Brain pericyte (primary cell): ENCODE measurements around the gene C2orf76.
"Not testable (repeated sequence)": the region's sequence is repeated elsewhere in the genome, so short reads cannot be mapped to it uniquely, and the experiment has no call there.

Source experiments
- DNase-seq: peaks from one replicate; pipeline ENCODE4 v3.0.0-alpha.2; 2012; ENCODE audit warnings: low read depth, low spot score

C2orf76 gene

GRCh38 chr2:119377294-119377992, 10.8 kb upstream of the C2orf76 start:
- no peak for DNase-seq

GRCh38 chr2:119376810-119377209, 10.2 kb upstream of the C2orf76 start:
- DNase-seq, result no peak

- not testable (repeated sequence) for DNase-seq
These were observed 9.8 kb upstream of the C2orf76 start for GRCh38 chr2:119376406-119376805.

GRCh38 chr2:119373907-119374745, 7.5 kb upstream of the C2orf76 start:
- not testable (repeated sequence) for DNase-seq

- no peak for DNase-seq
These were observed 6.3 kb upstream of the C2orf76 start for GRCh38 chr2:119372778-119373568.

- DNase-seq, result no peak
These were observed 4.5 kb upstream of the C2orf76 start for GRCh38 chr2:119371111-119371510.

GRCh38 chr2:119369845-119370244, 3.2 kb upstream of the C2orf76 start:
- no peak for DNase-seq

GRCh38 chr2:119367472-119368099, 952 bp upstream of the C2orf76 start:
- DNase-seq, result no peak

GRCh38 chr2:119366161-119366648, 429 bp downstream of the C2orf76 start:
- no peak for DNase-seq

- no peak for DNase-seq
These were observed 1.2 kb downstream of the C2orf76 start for GRCh38 chr2:119365436-119365835.

GRCh38 chr2:119364798-119365197, 1.8 kb downstream of the C2orf76 start:
- DNase-seq, result no peak

- no peak for DNase-seq
These were observed 6.1 kb downstream of the C2orf76 start for GRCh38 chr2:119360423-119360966.

GRCh38 chr2:119359774-119360173, 6.9 kb downstream of the C2orf76 start:
- DNase-seq, result no peak

- DNase-seq, result no peak
These were observed 11.8 kb downstream of the C2orf76 start for GRCh38 chr2:119354860-119355259.

- no peak for DNase-seq
These were observed 14.3 kb downstream of the C2orf76 start for GRCh38 chr2:119352357-119352756.

GRCh38 chr2:119350311-119350998, 16.2 kb downstream of the C2orf76 start:
- DNase-seq, result no peak

GRCh38 chr2:119349289-119349688, 17.3 kb downstream of the C2orf76 start:
- DNase-seq, result no peak

GRCh38 chr2:119341684-119342083, 24.9 kb downstream of the C2orf76 start:
- no peak for DNase-seq

- DNase-seq, result no peak
These were observed 27.1 kb downstream of the C2orf76 start for GRCh38 chr2:119339562-119339923.

- no peak for DNase-seq
These were observed 27.6 kb downstream of the C2orf76 start for GRCh38 chr2:119338826-119339561.
